Suprapubic skin (tissue), 4 donors: ENCODE measurements around the gene LTBP3.

Experiments used
- CTCF ChIP-seq, 2 donors: fragments of 200-600 bp in 1 of 2; fragments of 450-650 bp in 1 of 2; sonication (generic) in 1 of 2; IDR thresholded peaks; one replicate each; pipeline ENCODE4 v1.5.1; 2016 to 2019; ENCODE audit warnings: antibody characterized with exemption in 2 of 2, mild to moderate bottlenecking in 1 of 2, moderate library complexity in 1 of 2
- EP300 ChIP-seq: sonication (generic); formaldehyde crosslinking; IDR thresholded peaks from one replicate; pipeline ENCODE4 v1.6.1; 2017; ENCODE audit warnings: antibody characterized with exemption
- POLR2A ChIP-seq, 2 donors: fragments of 450-650 bp; IDR thresholded peaks; one replicate each; pipeline ENCODE4 v1.6.1; 2017; ENCODE audit warnings: antibody characterized with exemption in 2 of 2, mild to moderate bottlenecking in 2 of 2, moderate library complexity in 2 of 2
- POLR2AphosphoS5 ChIP-seq, 3 donors: sonication (generic); formaldehyde crosslinking; IDR thresholded peaks; one replicate each; pipeline ENCODE4 v1.6.1; 2017; ENCODE audit warnings: antibody characterized with exemption in 3 of 3

DNA sequence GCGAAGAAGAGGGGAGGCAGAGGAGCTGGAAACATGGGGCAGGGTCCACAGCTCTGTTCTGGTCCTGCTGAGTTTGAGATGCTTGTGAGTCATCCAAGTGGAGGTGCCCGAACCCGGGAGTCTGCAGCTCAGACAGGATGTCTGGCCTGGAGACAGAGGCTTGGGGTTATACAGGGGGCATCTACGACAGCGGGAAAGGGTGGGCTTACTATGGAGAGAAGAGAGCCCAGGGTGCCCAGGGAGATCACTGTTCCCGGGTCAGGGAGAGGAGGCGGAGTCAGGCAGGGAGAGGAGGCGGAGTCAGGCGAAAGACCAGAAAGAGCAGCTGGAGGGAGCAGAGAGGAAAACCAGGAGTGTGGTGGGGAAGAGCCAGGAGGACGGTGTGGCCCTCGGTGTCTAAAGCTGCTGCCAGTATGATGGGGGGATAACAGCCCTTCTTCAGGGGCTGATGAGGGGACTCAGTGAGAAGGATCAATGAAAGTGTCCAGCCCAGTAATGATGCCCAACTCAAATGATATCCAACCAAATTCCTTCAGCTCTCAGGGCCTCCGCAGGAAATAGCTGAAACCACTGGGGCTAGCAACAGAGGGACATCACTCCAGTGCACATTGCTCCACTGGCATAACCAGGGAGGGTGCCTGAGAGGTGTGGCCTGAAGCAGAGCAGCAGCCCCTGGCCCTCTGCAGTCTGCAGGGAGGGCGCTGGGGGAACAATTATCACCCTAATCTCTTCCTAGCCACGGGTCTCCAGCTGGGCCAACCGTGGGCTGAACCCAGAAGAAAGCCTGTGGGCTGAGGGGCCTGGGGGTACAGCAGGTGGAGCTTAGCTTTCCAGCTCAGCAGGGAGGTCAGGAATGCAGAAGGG lies 2.6 kb upstream of the LTBP3 start:
- TF ChIP-seq CTCF (IDR thresholded peaks at IDR 0.05) (no peak), POLR2AphosphoS5 (IDR thresholded peaks at IDR 0.05) (no peak), EP300 (no peak), POLR2A (IDR thresholded peaks at IDR 0.05) (no peak)
